C4-2B (cell line): ENCODE results near the gene SCLY.

Source experiments
- H3K27ac ChIP-seq: fragments of 450-650 bp; 2 replicates; pipeline ENCODE4 v1.5.1; 2017
- ZFX ChIP-seq: fragments of 450-650 bp; IDR thresholded peaks from 2 replicates; pipeline ENCODE4 v1.6.1; 2017
- TF ChIP-seq, protein P1 (sequence below): fragments of 450-650 bp; conservative IDR thresholded peaks from 2 replicates; pipeline ENCODE4 v1.5.1; 2017; ENCODE audit warnings: mild to moderate bottlenecking

SCLY gene

DNA sequence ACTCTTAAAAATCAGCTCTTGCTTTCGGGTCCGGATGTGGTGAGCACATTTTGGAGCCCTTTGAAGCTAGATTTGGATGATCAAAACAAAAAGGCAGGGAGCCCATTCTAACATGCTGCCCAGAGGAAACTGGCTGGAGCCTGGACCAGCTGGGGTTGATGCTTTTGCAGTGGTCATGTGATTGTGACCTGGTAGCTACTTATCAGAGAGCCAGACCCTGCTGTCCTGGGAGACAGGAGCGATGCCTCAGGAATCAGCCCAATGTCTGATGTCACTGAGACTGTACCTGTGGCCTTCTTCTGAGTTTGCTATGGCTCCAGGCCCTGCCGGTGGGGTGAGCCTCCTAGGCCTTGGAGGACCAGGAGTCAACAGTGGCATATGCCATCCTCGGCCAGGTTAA, 18.7 kb upstream of the SCLY start:
- TF ChIP-seq, protein P1, sequence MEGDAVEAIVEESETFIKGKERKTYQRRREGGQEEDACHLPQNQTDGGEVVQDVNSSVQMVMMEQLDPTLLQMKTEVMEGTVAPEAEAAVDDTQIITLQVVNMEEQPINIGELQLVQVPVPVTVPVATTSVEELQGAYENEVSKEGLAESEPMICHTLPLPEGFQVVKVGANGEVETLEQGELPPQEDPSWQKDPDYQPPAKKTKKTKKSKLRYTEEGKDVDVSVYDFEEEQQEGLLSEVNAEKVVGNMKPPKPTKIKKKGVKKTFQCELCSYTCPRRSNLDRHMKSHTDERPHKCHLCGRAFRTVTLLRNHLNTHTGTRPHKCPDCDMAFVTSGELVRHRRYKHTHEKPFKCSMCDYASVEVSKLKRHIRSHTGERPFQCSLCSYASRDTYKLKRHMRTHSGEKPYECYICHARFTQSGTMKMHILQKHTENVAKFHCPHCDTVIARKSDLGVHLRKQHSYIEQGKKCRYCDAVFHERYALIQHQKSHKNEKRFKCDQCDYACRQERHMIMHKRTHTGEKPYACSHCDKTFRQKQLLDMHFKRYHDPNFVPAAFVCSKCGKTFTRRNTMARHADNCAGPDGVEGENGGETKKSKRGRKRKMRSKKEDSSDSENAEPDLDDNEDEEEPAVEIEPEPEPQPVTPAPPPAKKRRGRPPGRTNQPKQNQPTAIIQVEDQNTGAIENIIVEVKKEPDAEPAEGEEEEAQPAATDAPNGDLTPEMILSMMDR = no peak
- TF ChIP-seq ZFX = no peak
- no peak overlapping the region for H3K27ac ChIP-seq

DNA sequence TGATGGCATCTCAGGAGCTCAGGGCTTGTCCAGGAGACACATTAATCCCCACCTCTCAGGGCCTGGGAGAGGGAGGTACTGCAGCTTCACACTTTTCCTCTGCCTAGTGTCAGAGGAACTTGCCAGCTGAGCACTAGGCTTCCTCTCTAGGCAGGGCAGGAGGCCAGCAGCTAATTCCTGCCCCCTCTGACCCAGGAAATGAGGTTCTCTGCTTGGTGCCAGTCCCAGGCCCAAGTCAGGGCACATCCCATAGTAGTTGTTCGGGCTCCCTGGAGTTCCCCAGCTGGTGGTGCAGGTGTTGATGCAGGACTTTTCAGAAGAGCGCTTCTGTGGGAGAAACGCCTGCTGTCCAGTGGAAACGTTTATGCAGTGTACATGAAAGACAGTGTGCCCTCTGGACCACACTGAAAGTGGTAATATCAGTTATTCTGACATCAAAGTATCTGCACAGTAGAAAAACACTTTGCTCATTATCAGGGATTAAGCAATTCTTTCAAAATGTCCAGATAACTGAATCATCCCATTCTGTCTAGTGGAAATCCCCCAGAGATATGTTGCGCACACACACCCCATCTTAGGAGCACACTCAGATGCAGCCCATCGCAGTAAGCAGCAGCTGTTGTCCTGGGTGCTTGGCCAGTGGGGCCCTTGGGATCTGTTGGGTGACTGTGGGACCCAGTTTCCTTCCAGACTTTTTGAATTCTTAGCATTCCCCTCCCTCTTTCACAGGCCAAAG, 17.8 kb upstream of the SCLY start:
- H3K27ac ChIP-seq = no peak overlapping the region
- no peak for TF ChIP-seq ZFX
- TF ChIP-seq, protein P1 = no peak

DNA sequence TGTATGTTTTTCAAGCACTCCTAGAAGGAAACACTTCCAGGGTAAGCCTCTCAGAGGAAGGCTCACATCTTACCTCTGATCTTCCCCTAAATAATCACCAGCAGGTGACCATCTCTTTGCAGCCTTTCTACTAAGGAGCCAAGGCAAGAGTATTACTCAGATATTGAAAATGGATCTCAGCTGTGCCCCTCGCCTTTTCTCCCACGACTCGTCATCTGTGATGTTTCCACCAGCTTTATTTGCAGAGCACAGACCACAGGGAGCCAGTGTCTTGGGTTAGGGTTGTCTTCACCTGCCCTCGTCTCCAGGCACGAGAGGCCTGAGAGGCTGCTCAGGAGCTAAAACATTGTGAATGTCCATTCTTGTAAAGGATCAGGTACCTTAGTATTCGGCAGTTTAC, 16.9 kb upstream of the SCLY start:
- no peak for TF ChIP-seq ZFX
- TF ChIP-seq, protein P1 = no peak
- H3K27ac ChIP-seq = no peak overlapping the region

DNA sequence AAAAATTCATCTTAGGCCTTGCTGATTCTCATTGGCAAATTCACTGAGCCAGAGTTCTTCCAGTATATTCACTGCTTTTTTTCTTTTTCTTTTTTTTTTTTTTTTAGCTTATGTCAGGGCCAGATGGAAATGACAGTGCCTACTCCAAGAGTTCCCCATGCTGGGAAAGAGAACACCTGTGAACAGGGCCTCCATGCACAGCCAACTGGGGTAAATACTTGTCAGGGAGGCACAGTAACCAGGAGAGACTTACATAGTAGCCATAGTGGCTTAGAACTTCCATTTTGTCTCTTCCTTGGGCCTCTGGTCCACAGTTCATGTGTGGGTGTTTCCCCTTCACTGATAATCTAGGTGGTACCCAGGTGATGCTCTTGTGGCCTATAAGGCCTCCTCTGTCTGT, 15.2 kb upstream of the SCLY start:
- TF ChIP-seq, protein P1 = no peak
- no peak for TF ChIP-seq ZFX

DNA sequence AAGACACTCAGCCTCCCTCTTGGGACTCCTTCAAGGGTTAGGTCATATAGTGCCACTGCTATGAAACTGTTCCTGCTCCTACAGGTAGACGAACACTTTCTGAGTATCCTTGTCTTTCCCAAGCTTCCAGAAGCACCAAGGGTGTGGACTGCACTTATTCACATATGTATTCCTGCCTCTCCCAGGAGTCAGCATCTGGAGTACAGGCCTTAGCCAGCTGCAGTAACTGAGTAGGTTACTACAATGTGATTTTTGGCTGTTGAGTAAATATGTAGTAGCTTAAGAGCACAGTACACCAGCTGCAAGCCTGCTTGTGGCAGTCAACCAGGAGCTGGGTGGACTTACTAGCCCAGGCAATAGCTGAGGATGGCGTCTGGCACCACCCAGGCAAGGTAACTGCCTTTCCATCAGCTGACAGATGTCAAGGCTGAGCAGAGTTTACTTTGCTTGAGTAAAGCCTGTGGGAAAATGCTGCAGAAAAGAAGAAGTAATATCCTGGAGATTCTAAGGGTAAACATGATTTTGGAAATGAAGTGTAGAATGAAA, 14.0 kb upstream of the SCLY start:
- no peak overlapping the region for H3K27ac ChIP-seq
- no peak for TF ChIP-seq ZFX
- TF ChIP-seq, protein P1 = no peak

More for the DNA sequence above, 15.2 kb upstream of the SCLY start:
- H3K27ac ChIP-seq = no peak overlapping the region

DNA sequence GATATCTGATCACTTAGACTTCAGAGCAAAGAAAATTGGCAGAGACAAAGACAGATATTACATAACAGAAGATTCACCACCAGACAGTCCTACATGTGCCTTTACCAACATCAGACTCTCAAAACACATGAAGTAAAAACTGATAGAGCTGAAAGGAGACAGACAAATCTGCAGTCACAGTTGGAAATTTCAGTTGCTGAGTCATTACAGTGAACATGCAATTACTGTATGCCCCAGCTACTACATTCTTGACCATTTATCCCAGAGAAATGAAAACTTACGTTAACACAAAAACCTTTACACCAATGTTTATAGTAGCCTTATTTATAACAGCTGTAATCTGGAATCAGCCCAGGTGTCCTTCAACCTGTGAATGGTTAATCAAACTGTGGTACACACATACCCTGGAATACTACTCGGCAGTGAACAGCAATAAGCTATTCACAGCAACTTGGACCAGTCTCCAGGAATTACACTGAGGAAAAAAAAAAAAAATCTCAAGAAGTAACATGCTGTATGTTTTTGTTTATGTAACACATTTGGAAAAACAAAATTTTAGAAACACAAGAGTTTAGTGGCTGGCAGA, 7.5 kb upstream of the SCLY start:
- TF ChIP-seq, protein P1 = no peak
- TF ChIP-seq ZFX = no peak
- H3K27ac ChIP-seq = no peak overlapping the region

DNA sequence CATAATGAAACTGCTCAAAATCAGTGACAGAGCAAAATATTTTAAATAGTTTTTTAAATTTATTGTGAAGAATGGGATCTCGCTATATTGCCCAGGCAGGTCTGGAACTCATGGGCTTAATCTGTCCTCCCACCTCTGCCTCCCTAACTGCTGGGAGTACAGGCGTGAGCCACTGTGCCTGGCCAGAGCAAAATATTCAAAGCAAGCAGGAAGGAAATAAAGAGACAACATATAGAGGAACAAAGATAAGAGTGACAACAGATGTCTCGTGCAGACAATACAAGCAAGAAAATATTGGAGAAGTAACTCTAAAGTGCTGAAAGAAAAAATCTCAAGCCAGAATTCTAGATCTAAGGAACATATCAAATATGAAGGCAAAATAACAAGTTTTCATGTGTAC, 5.0 kb upstream of the SCLY start:
- TF ChIP-seq ZFX = no peak
- TF ChIP-seq, protein P1 = no peak
- H3K27ac ChIP-seq = no peak overlapping the region

DNA sequence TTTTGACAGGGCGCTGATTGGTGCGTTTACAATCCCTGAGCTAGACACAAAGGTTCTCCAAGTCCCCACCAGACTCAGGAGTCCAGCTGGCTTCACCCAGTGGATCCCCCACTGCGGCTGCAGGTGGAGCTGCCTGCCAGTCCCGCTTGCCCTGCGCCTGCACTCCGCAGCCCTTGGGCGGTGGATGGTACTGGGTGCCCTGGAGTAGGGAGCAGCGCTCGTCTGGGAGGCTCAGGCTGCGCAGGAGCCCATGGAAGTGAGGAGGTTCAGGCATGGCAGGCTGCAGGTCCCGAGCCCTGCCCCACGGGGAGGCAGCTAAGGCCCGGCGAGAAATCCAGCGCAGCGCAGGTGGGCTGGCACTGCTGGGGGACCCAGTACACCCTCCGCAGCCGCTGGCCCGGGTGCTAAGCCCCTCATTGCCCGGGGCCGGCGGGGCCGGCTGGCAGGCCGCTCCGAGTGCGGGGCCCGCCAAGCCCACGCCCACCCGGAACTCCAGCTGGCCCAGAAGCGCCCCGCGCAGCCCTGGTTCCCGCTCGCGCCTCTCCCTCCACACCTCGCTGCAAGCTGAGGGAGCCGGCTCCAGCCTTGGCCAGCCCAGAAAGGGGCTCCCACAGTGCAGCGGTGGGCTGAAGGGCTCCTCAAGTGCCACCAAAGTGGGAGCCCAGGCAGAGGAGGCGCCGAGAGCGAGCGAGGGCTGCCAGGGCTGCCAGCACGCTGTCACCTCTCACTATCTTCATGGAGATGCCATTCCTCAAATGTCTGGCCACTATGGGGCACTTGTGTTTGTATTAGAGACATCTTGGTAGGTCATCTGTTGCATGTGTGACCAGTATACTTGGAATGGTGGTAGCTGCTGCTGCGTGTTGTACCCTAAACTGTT, 2.9 kb upstream of the SCLY start:
- H3K27ac ChIP-seq = peak overlapping the region; percentile 8; the same call in 1 of the 2 replicates
